Measurements from ENCODE around the gene FCN1.

DNA sequence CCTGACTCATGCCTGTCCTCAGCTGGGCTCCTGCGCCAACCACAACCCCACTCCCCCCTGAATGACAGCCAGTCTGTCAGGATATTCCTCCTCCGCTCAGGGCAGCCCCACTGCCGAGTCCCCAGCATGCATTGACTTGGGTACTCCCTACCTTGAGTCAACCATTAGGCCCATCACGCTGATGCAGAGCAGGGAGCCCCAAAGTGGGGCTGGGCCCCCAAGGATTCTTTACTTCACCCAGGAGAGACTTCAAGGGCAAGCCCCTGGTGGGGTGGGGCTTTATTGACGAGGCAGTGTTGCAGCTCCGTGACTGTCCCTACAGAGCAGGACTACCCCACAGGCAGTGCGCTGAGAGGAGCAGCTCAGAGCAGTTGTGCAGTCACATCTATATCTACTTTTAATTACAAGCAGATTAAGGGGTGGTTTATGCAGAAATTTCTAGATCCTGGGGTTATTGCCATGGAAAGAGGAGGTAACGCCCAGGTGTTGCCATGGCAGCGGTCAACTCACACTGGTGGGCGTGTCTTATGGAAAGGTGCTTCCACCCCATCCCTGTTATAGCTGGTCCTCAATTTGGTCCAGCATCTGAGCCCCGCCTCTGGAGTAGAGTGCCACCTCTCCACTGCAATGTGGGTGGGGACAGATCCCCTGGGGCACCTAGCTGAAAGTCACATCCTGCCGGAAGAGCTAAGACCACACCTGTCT, 32.1 kb upstream of the FCN1 start:
- no peak for TF ChIP-seq POLR2AphosphoS5 (IDR thresholded peaks at IDR 0.05; ENCODE audit: low read depth, low read length)
- no peak for TF ChIP-seq FOXM1 (IDR thresholded peaks at IDR 0.05; ENCODE audit: low read depth)
- TF ChIP-seq, protein P1, sequence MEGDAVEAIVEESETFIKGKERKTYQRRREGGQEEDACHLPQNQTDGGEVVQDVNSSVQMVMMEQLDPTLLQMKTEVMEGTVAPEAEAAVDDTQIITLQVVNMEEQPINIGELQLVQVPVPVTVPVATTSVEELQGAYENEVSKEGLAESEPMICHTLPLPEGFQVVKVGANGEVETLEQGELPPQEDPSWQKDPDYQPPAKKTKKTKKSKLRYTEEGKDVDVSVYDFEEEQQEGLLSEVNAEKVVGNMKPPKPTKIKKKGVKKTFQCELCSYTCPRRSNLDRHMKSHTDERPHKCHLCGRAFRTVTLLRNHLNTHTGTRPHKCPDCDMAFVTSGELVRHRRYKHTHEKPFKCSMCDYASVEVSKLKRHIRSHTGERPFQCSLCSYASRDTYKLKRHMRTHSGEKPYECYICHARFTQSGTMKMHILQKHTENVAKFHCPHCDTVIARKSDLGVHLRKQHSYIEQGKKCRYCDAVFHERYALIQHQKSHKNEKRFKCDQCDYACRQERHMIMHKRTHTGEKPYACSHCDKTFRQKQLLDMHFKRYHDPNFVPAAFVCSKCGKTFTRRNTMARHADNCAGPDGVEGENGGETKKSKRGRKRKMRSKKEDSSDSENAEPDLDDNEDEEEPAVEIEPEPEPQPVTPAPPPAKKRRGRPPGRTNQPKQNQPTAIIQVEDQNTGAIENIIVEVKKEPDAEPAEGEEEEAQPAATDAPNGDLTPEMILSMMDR (IDR thresholded peaks at IDR 0.05): no peak
- TF ChIP-seq GATA2 (CRISPR knock-in tag; IDR thresholded peaks at IDR 0.05): no peak
- TF ChIP-seq, protein P2, sequence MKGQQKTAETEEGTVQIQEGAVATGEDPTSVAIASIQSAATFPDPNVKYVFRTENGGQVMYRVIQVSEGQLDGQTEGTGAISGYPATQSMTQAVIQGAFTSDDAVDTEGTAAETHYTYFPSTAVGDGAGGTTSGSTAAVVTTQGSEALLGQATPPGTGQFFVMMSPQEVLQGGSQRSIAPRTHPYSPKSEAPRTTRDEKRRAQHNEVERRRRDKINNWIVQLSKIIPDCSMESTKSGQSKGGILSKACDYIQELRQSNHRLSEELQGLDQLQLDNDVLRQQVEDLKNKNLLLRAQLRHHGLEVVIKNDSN (IDR thresholded peaks at IDR 0.05; ENCODE audit: borderline replicate concordance, low read depth): no peak
- TF ChIP-seq YY1 (IDR thresholded peaks at IDR 0.05; ENCODE audit: low read depth): no peak
- no peak for TF ChIP-seq RAD21 (IDR thresholded peaks at IDR 0.05; ENCODE audit: low read length)
- TF ChIP-seq RXRA (IDR thresholded peaks at IDR 0.05; ENCODE audit: borderline replicate concordance, low read depth): no peak
- TF ChIP-seq EP300 (IDR thresholded peaks at IDR 0.05; ENCODE audit: borderline replicate concordance in 1 of 2, low read depth in 1 of 2, low read length in 1 of 2): no peak
- TF ChIP-seq NRF1 (IDR thresholded peaks at IDR 0.05; ENCODE audit: low read depth, low read length): no peak
- TF ChIP-seq FOSL2 (IDR thresholded peaks at IDR 0.05; ENCODE audit: borderline replicate concordance, low read depth): no peak

Data from SK-N-SH (cell line).